Midbrain (tissue), 1 donor: ENCODE measurements around the gene PAGE1.
"Not testable (repeated sequence)": the region's sequence is repeated elsewhere in the genome, so short reads cannot be mapped to it uniquely, and the experiment has no call there.

Experiments
- DNase-seq: peaks from one replicate; lab custom pipeline; 2025; lab: John Stamatoyannopoulos, UW

The PAGE1 gene, protein sequence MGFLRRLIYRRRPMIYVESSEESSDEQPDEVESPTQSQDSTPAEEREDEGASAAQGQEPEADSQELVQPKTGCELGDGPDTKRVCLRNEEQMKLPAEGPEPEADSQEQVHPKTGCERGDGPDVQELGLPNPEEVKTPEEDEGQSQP

GRCh38 chrX:49695276-49696180 lies at the start of gene PAGE1:
PAGE1 (minus strand) TSS chrX:49695984; CDS start chrX:49694770, 1,214 bp downstream.
- DNase-seq: no peak

- not testable (repeated sequence) for DNase-seq
Observed at GRCh38 chrX:49741501-49741900, 45.7 kb upstream of the PAGE1 start.

GRCh38 chrX:49727847-49728246 lies 32.1 kb upstream of the PAGE1 start:
- no peak for DNase-seq

DNA sequence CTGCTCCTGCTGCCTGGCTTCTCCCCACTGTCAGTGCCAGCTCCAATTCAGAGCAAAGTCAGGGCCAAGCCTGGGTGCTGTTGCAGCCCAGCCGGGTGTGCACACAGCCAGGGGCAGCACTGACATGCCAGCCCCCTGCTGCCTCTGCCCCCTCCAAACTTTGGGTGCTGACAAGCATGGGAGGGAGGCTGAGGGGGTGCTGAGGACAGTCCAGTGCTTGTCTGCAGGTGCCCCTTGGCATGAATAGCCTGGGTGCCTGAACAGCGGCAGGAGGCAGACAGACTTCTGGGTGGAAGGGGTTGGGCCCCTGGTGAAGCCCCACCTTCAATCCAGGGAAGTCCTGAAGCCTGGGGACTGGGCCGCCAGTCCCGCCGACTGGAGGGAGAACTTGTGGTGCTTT lies 31.2 kb upstream of the PAGE1 start:
- no peak for DNase-seq

DNA sequence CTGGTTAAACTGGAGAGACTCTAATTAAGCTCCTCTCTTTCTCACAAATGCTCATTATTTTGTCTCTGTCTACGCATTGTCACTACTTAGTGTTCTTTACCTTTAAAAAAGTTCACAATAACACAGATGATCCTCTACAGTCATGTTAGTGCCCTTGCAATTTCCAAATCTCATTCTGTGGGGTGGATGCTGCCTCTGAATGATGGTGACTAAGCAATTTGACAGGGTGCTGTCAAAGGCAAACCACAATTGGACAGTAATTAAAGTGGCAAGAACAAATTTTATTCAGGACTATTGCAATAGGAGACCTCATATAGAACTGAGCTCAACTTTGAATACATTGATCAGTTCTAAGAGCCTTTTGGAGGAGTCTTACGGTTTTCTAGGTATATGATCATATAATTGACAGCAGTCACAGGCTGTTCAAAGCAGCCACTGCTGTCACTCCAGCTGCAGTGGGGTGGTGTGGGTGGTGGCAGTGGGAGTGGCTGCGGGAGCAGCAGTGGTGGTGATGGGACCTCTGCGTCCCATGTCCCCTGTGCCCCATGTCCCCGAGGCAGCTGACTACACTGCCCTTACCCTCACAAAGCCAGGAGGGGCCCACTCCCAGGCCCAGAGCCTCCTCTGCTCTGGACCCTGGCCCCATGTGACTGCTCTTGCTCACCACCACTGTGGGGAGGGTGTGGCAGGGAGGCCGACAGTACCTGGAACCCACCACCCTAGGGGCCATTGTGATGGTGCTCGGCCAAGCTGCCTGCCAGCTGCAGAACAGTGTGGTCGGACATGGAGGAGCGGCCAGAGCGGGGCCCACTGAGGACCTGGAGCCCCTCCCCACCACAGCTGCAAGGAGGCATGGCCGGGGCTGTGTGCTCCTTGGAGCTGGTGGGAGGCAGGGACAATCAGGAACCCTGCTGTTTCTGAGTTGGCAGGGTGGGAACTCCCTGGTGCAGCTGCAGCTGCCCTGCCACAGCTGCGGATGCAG lies 30.4 kb upstream of the PAGE1 start:
- DNase-seq: no peak

GRCh38 chrX:49725401-49725800 lies 29.6 kb upstream of the PAGE1 start:
- DNase-seq: no peak

GRCh38 chrX:49720106-49720505 lies 24.3 kb upstream of the PAGE1 start:
- DNase-seq: not testable (repeated sequence)

GRCh38 chrX:49712577-49712976 lies 16.8 kb upstream of the PAGE1 start:
- DNase-seq: no peak

- no peak for DNase-seq
Observed at GRCh38 chrX:49710744-49711319, 15.0 kb upstream of the PAGE1 start.

GRCh38 chrX:49704691-49705404 lies 9.1 kb upstream of the PAGE1 start:
- no peak for DNase-seq

GRCh38 chrX:49701933-49702332 lies 6.1 kb upstream of the PAGE1 start:
- no peak for DNase-seq

DNA sequence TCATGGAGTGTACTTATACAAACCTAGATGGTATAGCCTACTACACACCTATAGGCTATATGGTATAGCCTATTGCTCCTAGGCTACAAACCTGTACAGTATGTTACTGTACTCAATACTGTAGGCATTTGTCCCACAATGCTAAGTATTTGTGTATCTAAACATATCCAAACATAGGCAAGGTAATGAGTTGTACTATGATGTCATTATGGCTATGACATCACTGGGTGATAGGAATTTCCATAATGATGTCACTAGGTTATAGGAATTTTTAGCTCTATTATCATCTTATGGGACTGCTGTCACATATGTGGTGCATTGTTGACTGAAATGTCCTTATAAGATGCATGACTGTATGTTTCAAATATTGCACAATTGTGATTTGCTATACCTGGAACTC lies 5.5 kb upstream of the PAGE1 start:
- DNase-seq: no peak

GRCh38 chrX:49675075-49675719 lies 20.6 kb downstream of the PAGE1 start:
- no peak for DNase-seq

- DNase-seq: no peak
Observed at GRCh38 chrX:49673394-49673793, 22.4 kb downstream of the PAGE1 start.

DNA sequence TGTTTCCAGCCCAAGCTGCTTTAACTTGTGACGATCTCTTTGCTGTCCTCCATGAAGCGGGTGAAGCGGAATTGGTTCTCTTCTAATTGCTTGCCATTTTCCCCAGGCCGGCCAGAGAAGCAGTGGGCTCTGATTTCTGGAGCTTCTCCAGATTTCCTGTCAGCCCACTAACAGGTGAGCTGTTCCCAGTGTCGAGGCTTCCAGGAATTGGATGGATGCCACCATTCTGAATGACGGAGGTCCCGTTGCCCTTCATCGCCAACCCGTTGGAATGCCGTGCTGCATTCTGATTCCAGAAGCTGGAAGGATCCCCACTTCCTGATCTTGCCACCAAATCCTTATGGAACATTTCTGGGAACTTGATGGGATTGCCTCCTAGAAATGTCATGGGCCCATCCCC lies 31.0 kb downstream of the PAGE1 start:
- no peak for DNase-seq

DNA sequence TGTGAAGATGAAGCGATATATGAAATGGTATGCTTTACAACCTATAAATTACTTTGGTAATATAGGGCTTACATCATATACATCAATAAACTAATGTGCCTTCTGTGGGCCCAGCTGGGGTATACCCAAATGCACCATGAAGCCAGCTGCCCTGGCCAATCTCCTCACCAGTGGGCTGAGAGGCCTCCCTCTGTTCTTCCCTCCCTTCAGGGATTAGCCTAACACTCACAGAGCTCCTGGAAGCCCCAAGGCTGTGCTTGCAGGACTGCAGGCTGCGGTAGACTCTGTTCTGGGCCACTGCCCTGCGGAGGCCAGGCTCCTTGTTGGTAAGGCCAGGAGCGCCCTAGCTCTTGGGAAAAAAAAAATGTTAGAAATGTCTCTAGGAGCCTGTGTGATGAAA lies 33.9 kb downstream of the PAGE1 start:
- no peak for DNase-seq

- DNase-seq: no peak
Observed at GRCh38 chrX:49659771-49660170, 36.0 kb downstream of the PAGE1 start.

DNA sequence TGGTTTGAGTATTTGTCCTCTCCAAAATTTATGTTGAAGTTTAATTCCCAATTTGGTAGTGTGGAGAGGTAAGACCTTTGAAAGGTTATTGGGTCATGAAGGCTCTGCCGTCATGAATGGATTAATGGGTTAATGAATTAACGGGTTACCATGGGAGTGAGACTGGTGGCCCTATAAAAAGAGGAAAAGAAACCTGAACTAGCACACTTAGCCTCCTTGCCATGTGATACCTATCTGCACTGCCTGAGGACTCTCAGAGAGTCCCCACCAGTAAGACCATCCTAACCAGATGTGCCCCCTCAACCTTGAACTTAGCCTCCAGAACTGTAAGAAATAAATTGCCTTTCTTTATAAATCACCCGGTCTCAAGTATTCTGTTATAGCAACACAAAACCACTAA lies 39.3 kb downstream of the PAGE1 start:
- DNase-seq: no peak

GRCh38 chrX:49644991-49645637 lies 50.7 kb downstream of the PAGE1 start:
- DNase-seq: no peak
